GM21447 (cell line): ENCODE data around the gene PLK2.

Source experiments
- ATAC-seq: cut with Tn5 transposase; IDR thresholded peaks from one replicate; pipeline ENCODE4 v1.9.1; 2021; ENCODE audit not compliant: unreplicated experiment

PLK2 gene

DNA sequence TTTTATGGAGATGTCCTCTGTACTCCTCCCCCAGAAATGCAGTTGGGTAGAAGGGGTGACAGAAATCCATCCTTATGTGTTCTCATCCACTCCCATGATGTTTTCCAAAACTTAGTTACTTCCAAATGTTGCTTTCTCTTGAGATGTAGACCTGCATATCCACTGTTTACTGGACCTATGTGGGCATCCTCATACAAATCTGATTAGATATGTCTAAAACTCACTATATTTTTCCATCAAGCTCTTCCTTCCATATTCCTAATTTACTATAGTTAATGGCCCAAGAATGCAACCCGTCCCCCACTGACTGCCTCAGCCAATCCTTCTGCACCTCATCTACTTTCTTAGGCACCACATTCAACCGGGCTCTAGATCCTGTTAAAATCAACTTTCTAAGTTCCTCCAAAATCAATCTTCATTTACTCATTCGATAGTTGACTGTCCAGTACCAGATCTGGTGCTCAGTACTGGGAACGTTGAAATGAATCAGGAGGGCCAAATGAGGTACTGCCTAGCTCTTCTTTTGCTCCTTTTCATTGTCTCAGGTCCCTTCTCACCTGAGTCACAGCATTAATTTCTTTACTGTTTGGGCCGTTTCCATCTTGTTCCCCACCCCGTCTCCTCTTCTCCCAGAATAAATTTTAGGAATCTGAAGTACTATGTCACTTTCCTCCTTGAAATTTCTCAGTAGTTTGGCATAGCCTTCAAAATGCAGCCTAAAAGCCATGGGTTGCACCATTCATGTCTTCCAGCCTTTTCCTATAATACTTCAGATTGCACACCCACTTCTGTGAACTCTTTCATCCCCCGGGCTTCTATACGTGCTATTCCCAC is 7.9 kb downstream of the PLK2 start:
- no peak for ATAC-seq

GRCh38 chr5:58450811-58451629 is 8.9 kb downstream of the PLK2 start:
- no peak for ATAC-seq

DNA sequence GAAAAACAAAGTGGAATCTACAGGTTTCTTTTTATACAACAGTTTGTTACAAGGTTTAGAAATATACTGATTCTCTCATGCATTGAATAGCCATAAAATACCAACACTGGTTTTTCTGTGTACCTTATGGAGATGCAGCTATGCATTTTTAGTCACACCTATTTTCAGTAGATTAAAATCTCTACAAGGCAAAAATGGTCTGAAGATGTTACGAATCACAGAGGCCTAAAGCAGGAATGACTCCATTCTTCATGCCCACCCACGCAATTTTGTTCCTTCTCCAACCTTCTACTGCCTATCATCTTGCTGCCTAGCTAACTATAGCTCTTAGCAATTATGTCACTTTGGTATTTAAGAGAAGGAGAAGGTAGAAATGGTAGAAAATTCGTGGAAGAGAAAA is 9.9 kb downstream of the PLK2 start:
- no peak for ATAC-seq

DNA sequence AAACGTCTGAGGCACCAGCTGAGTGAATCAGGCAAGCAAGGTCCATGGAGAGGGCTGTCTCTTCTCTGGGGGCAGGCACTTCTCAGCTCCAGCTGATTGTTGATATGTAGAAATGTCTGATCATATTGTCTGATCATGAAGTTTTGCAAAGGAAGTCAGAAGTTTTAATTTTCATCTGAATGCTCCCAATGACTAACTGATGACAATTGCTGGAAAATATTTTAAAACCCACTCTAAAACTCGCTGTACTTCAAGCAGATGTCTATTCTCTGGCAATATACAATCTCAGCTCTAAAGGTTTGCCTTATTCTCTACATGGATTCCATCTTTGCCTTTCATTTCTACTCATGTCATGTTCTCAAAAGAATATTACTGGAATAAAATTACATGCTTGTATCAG is 12.7 kb downstream of the PLK2 start:
- ATAC-seq, result no peak

GRCh38 chr5:58446024-58446423 is 13.9 kb downstream of the PLK2 start:
- ATAC-seq, result no peak

DNA sequence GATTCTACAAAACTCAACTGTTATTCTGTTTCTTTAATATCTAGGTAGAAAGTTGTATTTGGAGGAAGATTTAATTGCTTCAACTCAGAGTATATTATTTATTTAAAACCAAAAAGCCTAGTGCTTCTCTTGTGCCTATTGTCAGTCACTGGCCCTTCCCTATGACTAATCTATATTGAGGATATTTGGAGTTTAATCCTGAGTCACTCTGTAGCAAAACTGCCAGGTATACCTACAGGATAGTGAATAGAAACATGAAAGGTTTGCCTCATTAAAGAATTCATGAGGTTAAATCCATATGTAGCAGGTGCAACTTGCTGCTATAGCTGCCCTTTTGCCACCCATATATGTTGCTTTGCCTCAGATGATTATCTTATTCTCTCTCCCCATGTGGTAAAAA is 15.1 kb downstream of the PLK2 start:
- no peak for ATAC-seq

DNA sequence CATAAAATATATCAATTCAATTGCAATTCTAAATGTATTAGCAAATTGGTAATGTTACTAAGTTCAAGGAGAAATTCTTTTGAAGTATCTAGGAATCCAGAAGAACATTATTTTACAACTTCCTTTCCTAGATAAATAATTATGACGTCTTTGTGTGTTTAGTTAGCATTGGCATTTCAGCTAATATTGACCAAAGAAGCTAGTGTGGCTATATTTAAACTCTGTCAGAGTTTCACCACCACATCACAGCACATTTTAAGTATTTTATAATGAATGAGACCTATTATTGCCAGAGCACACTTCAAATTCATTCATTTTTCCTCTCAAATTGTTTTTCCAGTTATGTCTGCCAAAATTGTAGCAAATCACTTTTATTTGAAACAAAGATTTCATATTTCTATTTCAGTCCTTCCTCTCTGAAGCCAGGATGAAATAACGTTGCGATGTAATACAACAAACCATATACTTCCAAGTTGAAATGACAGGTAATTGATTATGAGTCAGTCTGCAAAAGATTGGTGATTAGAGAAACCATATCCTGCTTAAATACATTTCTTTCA is 18.9 kb downstream of the PLK2 start:
- no peak for ATAC-seq

- no peak for ATAC-seq
Observed at GRCh38 chr5:58439094-58439644, 20.7 kb downstream of the PLK2 start.

DNA sequence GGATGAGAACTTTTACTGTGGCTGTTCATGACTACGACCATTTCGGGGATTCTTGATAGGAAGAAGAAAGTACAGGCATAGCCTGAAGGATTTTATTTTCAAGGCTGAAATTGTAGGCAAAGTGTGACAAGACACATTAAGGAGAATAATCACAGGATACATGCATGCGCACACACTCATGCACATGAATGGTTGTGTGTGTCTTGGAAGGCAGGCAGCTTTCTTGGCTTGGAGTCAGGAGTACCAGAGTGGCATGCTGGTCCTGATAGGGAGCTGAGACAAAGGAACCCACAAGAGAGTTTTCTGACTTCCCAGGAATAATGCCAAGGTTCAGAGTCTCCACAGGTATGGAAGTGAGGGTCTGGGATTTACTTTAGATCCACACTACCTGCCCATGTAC is 22.2 kb downstream of the PLK2 start:
- no peak for ATAC-seq

GRCh38 chr5:58431832-58432231 is 28.1 kb downstream of the PLK2 start:
- ATAC-seq, result no peak

DNA sequence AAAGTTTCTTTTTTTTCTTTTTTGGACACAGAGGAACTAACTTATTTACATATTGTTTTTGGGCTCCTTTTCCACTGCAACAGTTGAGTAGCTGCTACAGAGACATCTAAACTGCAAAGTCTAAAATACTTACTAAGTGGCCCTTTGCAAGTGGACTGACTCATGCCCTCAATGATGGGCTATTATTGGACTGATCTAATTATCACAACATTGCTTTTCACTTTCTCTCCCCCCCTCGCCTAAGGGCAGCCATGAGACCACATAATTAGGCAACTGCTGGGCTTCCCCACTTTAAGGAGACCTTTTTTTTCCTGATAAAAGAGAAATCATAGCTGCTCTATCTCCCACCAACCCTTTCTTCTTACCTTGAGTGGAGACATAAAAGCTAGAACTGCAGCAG is 47.0 kb downstream of the PLK2 start:
- ATAC-seq, result no peak

DNA sequence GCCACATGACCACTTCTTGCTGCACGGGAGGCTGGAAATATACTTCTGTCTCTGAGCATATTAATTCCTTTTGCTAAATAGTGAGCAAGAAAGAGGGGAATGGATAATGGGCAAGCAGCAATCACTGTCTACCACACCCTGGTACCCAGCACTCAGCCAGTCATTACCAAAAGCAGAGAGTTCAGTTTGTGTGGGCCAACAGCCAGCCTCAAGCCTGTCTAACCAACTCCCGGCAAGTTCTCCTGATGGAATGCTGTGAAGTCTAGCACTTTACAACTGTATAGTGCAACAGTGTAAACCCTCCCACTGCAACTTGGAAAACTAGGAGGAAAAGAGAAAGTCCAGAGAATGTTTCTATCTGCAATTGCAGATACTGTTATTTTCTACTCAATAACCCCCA is 47.8 kb downstream of the PLK2 start:
- ATAC-seq, result no peak

GRCh38 chr5:58411372-58411771 is 48.5 kb downstream of the PLK2 start:
- no peak for ATAC-seq

DNA sequence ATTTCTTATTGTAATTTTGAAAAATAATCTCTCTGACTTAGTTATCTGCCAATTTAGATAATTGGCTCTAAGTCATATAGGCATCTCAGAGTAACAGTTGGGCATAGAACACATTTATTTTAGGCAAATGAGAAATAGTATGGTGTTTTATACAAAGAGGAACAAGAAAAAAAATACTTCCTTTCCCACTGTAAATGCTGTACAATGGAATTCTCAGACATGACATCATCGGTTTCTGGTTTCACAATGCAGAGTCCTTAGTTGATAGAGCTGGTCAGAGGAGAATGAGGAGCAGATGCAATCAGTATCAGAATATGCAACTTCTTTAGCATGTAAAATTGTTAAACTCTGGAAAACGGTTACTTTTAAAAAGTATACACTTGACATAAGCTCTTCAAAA is 49.4 kb downstream of the PLK2 start:
- ATAC-seq, result no peak

DNA sequence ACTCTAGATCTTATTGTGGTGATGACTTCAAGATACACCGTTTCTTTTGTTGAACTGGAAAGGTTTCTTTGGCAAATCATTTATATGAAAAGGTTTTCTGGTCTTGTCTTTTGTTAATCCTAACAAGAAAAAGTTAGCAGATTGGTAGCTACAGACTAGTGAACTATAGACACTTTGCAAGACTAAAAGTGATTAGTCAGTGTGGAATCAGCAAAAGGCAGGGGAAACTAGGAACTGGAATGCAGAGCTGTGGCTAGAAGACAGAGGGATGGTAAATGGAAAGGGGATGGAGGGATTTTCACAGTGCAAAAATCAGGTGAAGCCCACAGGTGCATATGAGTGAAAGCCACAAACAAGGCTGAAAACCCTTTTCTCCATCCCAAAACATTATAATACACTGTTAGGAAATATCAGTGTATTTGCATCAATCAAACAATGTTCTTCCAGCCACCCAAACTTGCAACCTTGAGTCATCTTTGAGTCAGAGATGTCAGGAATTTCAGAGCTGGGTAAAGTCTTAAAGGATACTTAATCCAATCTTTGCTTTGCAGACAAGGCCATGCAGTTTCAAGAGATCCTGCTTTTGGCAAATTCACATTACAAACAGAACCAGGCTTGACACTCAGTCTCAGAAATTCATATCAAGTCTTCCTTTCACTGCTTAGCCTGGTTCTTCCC is 52.7 kb downstream of the PLK2 start:
- no peak for ATAC-seq

GRCh38 chr5:58406394-58406793 is 53.5 kb downstream of the PLK2 start:
- no peak for ATAC-seq

GRCh38 chr5:58405175-58405574 is 54.7 kb downstream of the PLK2 start:
- ATAC-seq, result no peak

- no peak for ATAC-seq
Observed at GRCh38 chr5:58404734-58405133, 55.2 kb downstream of the PLK2 start.
